Left forelimb (tissue), 1 donor: Measurements from ENCODE around the gene LGR5.

Source experiments
- DNase-seq: peaks from one replicate; pipeline ENCODE4 v3.0.0-alpha.2; 2018; ENCODE audit warnings: low spot score

Gene LGR5

DNA sequence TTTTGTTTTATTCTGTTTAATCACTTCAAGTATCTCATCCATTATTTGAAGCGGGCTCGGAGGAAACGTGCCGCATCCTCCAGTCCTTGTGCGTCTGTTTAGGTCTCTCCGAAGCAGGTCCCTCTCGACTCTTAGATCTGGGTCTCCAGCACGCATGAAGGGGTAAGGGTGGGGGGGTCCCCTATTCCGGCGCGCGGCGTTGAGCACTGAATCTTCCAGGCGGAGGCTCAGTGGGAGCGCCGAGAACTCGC lies 311 bp upstream of the LGR5 start:
- DNase-seq, result no peak

DNA sequence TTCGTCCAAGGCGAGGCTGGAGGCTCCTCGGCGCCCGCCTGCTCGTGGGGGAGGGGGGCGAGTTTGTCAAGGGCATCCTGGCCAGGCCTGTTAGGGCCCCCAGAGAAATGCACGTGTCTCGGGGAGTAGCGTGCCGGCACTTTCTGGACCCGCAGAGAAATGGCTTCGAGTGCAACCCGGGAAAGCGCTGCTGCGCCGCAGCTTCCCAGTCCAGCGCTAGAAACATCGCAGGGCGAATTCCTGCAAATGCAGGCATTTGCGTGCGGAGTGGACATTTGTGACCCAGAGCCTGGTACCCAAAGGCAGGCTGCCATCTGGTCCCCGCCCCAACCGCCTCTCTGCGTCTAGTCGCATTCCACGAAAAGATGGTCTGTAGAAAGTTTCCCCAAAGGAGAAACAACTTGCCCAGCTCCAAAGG lies 756 bp downstream of the LGR5 start:
- no peak for DNase-seq

DNA sequence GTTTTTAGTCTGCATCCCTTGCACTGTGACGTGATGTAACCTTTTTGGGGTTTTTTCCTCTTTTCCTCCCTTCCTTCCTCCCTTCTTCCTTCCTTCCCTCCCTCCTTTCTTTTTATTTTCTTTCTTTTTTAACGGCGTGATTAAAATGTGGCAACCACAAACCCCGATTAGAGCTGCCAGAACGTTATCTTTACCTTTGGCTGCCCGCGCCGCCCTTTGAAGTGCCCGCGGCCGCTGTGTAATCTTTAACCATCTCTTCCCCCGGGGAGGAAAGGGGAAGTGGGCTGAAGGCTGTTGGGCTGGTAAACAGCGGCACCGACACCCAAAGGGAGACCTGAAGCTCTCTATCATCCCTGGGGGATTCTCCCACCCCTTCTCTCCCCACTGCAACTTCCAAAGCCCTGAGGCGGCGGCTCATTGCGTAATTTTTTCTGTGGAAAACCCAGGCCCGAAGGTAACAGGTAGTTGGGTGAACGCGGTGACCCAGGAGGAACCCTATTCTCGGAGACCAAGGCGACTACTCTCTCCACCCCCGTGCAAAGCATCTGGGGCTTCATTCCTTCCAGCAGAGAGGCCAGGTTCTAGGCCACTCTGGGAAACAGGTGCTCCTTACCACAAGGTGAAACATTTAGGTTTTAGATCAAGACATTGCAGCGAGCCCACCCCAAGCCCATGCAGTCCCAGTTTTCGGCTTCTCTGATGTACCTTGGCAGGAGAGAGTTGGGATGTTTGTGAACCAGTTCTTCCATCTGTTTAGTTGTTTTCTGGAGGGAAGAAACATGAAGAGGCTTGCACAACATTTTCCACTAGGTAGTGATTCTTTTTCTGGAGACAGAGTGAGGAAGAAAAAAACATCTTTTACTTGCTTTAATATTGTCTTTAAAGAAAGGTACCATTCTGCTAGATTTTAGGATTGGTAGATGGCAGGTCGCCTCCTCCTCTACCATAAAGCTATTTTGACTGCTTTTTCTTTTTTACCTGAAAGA lies 1.5 kb downstream of the LGR5 start:
- no peak for DNase-seq

DNA sequence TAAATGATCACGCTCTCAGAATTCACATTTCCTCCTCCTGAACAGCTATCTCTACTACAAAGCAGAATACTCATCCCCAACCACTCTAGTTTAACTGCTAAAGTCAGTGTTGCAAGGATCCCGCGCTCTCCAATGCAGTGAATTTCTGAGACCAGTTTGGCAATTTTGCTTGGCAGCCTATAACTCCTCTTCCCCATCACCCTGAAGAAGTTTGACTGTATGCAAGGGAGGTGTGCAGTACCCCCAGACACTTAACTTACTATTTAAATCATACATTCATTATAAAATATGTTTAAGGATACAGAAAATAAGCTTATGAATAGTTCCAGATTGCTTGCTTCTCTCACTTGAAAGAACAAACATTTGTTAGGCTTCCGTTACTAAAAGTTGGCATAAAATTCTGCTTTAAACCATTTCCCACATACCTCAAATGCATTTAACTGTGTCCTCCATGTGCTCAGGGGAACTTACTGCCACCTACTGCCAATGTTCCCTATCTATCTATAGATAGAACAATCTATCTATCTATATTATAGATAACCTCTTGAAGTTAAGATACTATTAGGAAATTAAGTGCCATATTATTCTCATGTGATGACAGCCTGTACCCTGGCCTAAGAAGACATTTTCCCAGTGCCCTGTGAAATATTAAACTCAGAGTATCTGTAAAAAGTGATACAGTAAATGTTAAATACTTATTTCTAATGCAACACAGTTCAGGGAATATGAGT lies 2.4 kb downstream of the LGR5 start:
- DNase-seq, result no peak

DNA sequence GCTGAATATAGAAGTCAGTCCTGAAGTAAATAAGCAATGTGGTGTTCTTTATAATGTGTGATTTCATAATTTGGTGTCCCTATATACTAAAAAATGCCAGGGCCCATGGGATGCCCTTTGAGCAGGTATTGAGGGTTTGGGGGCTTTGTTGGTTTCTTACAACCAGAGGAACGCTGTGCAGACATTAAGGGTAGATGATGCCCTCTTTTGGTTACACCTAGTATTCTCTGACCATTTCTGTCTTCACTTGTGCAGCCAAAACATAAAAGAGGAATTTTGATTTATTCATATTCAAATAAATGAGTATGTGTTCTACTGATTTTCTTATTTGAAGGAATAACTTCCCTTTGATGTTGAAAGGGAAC lies 3.0 kb downstream of the LGR5 start:
- DNase-seq, result no peak

DNA sequence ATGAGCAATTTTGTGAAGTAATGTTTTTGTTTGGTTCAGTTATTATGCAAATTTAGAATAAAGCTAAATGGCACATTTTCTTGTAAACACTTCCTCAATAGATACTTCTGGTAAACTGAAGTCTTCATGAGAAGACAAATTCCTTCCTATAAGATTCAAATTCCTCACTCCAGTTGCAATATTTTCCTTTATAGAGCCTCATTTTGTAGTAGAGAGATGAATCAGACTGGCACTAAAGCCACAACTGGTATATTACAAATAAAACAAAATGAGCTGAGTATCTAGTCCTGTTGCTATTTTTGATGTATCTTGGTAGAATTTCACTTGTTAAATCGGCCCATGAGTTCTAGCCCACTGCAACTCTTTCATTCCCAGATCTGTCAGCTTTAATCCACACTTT lies 5.5 kb downstream of the LGR5 start:
- DNase-seq, result no peak

DNA sequence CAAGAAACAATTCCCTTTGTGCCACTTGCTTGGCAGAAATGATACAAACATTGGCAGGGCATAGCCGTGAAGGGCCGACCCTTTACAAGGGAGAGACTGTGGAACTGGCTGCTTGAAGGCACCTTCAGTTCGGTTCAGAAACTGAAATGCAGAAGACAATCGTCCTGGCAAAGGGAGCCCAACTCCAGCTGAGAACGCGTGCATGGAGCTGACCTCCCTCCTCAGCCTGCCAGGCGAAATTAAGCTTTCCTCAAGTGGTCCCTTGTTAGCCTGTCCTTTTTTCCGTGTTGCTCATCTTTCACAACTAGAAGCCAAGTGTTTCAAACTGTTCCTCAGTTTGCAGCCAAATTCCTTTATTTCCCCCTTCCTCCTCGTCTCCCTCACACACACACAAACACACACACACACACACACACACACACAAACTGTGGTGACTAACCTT lies 8.1 kb downstream of the LGR5 start:
- no peak for DNase-seq

DNA sequence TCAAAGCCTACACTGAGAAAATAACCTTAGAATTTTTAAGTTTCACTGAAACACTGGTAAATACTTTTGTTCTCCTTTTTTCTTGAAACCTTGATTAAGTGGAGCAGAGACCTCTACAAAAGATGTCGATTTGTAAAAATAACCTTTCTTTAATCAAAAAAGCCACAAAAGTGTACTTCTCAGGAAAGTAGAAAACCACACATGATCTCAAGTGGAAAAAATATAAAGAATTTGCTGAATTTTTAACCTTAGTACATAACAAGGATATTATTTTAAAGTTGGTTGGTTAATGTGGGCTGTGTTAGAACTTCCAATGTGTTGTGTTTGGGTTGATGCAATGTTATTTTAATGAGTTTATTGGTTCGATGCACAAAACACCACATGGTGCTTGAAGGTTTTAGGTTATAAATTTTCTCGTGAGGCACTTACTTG lies 8.6 kb downstream of the LGR5 start:
- DNase-seq, result no peak

DNA sequence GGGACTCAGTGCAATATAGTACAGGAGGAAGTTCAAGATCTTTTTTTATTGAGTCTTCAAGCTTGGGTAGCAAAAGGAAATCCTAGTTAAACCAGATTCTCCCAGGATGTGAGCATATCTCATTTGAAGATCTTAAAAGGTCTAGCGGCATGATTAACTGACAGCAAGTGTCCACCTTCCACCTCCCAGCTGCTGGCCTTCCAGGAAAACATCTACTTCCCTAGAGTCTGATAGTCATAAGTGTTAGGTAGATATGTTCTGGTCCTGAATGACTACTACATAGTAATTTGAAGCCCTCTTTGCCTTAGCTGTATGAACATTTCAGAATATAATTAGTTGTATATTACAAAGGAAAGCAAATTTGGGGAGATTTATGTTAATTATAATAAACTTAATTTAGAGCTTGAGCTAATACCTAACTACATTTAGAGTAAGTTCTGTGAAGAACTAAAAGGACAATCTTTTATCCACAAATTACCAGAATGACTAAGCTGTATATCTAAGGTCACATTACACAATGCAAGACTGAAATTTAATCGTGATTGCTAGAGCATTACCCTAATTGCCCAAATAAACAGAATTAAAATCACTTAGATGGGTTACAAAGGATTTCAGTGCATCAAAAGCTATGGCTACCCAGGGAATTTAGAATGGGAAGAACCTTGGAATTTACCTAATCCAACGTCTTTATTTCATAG lies 9.9 kb downstream of the LGR5 start:
- no peak for DNase-seq

DNA sequence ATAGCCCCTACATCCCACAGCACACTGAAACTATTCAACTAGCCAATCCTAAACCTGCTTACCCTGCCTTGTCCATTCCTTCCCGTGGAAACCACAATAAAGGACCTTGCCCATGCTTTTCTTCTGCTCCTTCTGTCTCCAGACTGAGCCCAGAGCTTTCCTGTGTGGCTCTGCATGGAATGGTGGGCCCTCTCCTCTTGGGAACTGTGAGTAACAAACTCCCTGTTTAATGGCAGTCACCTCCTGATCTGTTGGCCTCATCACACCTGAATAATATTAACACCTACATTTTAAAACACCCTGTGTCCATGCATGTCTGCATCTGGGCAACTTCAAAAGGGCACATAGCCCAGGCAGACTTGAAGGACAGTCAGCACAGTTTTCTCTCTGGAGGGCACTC lies 12.4 kb downstream of the LGR5 start:
- no peak for DNase-seq

DNA sequence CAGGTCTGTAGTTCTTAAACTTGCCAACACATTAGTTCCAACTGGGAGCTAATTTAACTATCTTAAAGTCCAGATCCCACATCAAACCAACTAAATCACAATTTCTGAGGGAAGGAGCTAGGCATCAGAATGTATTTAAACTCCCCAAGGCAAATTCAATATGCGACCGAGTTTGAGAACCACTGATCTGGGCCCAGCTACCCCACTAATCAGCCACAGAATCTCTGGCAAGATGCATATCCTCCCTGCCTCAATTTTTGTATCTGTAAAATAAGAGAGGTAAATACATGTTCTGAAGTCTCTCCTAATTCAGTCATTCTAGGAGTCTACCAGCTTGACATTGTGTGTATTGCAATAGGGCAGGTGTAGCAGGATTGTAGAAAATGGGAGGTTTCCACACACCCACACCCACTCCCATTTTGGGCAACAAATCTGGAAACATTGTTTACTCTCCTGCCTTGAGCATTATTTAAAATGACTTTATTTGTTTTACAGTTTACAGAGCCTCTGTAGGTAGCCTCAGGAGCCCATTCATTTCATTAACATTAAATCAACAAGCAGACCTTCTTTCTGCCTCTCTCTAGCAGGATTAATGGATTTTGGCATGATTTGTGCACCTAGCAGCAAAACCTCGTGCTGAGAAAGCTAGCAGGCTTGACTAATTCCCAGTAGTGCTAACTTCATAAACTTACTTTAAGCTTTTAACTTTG lies 15.6 kb downstream of the LGR5 start:
- DNase-seq, result no peak

DNA sequence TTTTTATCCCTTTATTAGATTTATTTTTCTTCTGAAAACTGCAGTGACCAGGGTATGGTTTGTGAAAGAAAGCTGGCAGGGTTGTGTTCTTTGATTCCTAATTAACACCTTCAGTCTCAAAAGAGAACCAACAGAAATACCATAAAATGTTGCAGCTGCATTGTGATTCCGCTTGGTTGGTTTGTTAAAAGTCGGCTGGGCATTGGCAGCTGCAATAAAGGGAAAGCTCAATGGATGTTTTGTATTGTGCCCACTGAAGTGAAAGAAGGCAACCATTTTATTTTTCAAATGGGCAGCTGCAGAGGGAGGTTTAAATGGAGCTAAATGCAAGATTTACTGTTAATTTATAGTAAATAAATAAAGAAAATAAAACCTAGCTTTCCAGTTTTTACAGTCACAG lies 16.7 kb downstream of the LGR5 start:
- no peak for DNase-seq

DNA sequence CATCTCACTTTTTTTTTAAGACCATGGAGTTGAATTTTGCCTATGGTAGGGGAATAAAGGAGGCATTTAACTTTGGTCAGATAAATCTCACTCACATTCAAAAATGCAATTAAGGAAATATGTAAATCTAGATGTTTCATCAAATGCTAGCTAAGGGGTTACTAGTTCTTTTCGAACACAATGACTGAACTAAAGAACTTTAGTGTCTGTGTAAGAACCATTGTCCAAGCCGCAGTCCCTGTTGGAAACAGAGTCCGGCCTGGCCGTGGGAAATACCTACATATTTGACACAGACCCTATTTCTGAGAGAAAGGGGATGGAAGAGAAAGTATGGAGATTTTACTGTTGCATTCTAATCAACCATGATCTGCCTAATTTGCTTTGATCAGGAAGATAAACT lies 17.4 kb downstream of the LGR5 start:
- no peak for DNase-seq

DNA sequence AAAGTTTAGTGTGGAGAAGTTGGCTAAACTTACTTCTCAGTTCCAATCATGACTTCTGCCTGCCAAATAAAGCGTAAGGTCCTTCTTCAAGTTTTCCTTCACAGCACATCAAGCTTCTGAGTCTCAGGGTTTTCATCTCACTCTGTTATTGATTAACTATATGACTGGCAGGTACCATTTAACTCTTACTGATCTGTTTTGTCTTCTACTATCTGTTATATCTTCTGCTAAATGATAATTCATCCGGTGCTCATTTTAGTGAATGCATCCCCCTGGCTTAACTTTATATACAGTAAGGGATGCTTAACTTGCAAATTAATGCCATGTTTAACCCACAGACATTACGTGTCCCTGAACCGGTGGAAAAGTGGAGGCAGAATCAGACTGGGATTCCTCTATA lies 20.7 kb downstream of the LGR5 start:
- no peak for DNase-seq

DNA sequence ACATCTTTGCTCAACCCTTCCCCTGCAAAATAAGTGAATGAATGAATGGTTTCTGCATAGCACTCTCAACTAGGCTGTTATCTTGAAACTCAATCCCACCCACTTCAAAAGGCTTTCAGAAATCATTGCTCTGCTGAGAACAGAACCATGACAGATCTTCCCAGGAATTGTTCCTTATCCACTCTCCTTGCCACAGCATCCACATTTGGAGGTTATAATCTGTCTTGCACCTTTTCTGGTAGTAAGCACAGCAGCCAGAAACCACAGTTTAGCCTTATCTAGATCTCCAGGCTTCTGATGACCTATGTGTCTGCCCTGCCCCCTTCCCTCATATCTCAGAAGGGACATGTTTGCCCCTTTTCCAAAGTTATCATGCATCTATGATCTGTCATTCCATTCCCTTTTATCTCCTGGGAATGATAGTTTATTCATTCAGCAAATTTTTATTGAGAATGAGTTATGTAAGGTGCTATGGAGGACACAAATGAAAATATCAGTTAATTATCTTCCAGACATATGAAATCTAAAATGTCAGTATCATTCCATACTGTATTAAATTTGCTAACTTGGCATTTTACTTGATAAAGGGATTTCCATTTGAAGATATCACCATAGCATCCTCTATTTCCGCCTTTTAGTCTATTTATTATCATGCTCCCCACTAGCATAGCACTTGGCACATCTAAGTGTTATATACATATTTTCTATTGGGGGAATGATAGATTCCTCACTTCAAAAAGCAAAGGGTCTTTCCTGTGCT lies 21.4 kb downstream of the LGR5 start:
- no peak for DNase-seq

DNA sequence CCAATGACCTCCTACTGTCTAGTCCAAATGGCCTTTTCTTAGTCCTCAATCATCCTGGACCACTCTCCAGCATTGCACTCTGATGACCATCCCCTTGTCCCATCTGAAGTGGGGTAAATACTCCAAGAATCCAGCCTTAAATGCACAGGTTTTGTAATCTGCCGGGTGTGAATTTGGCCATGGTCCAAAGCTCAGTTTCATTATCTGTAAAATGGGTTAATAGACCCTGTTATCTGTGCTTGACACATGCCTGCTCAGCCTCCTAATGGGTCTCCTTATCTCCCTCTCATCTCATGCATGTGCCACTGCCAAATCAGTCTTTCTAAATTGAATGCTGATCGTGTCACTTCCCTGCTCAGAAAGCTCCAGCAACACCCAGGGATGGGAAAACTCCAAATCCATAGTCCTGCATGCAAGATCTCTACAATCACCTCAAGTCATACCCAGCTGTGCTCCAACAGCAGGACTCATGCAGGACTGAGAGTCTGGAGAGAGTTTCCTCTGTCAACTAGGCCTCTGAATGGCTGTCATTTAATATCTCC lies 22.3 kb downstream of the LGR5 start:
- DNase-seq, result no peak

DNA sequence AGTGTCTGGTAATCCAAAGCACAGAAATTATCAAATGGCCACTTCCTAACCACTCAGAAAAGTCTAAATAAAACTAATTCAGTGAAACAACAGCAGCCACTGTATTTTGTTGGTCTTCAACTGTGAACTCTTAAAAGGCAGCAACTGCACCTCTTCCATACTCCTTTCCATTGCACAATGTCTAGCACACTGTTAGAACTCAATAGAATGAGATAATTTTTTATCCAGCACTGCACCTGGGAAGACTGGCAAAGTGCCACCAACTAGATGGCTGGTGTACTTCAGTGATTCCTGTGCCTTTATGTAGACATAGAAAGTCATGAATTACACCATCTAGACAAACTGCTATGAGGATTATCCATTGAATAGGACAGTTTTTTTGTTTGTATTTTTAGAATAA lies 26.2 kb downstream of the LGR5 start:
- no peak for DNase-seq

DNA sequence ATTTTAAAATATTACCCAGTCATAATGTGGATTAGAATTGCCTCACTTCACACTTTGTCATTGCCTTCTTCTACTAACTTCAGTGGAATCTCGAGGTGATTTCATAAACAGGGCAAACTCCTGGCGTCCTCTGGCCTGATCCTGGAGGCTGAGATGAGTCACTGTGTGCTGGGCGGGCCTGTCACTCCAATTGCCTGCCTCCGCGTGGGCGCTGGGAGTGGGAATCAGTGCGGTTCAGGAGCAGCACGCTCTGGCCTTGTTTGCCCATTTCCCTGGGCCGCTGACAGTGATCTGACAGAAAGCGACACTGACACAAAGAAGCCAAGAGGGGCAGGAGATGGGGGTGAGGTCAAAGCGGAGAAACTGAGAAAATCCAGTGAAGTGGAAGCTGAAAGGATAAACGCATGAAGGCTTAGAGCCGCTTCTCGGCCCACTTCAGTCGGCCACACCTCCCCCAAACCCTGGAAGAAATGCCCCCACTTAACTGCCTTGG lies 29.7 kb downstream of the LGR5 start:
- DNase-seq, result no peak

DNA sequence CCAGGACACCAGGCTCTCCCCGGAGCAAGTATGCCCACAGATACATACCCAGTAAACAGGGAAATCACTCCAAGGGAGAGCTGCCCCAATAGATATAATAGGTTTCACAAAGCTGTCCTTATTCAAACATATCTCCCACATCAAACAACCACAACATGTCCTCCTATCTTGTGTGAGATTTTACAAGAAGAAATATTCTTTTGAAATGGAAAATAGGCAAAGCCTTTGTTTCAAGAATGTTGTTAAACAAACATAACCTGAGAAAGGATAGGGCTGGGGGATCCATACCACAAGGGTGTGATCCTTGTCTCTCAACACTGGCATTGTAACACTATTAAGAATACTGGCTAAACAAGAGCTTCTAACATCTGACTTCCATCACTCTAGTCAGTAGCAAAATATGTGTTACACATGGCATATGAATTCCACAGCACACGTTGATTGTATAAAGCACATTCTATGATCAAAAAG lies 32.9 kb downstream of the LGR5 start:
- no peak for DNase-seq

DNA sequence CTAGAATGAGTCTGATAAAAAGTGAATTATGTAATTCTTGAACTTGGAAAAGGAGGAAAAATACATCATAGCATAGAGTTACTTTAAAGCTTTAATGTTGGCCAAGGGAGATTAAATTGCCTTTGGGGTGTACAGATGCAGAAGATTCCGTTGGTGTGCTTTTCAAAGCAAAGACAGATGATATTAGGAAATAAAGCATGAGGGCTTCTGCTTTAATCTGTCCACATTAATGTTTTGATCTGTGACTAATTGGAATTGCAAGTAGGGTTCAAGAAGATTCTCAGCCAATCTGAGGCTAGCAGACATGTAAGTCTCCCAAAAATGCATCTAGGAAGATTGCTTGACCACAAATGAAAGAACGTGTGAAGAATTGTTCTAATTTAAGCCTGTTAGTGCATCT lies 35.2 kb downstream of the LGR5 start:
- DNase-seq, result no peak

DNA sequence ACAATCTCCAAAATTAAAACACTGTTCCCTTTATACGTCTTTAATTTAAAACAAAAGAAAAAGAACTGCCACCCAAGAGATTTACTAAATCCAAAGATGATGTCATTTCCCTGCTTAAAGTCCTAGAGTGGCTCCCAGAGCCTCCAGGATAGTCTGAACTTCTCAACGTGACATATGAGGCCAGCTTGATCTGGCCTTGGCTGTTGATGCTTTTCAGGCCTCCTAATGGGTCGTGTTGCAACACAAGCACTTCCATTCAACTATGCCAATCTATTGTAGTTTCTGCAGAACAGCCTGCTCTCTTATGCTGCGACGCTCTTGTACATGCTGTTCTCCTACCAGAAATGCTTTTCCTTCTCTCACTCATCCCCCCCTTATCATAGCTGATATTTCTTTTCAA lies 35.7 kb downstream of the LGR5 start:
- DNase-seq, result no peak
